ENCODE results near the gene NTM. TPM values are rescaled to one million over a fixed set of nuclear protein-coding genes. Genes with fewer than 3 reads are reported as not detected.

NTM gene
- total RNA-seq, 4 donors from 2014 or later, result 0.40 to 3.1 (median 2.1) TPM; not detected in 1

DNA sequence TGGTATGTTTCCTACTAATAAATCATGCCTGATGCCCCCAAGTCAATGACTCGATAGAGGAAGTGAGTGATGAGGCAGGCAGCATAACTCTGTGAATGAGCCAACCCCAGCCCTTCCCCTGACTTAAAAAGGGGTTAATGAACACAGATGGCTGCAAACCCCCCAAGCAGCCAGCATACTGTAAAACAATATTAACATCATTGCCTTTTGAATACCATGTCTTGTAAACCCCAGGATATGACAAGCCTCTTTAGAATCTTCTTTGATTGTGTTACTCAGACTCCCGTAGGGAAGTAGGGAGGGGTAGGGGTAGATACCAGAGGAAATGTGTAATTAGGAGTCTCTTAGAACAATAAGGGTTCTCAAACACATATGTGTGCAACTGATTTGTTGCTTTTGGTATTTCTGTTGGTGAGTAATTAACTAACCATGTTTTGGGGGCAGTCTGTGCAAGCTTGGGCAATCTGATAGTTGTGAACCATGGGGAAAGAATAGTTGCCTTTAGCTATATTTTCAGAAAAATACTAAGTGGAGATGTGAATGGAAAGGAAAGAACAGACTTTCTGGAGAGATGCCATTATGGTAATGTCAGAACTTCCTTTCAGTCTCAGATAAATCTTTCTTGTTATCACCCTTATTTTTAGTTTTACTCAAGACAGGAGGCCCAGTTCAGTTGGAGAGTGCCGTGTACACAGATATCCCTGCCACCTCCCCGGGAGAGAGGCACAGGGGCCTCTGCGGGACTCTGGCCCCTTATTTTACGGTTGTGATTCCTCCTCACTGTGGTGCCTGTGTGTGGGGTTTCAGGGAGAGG is 701.8 kb downstream of the NTM start:
- in situ Hi-C loops (cut with MboI; ENCODE audit: low pct_ligation_motif_present in 1 of 4, low pct_unique_long_range_greater_than_20kb in 1 of 4, low sequenced_read_pairs in 3 of 4), result no loop called here
- H3K4me1 ChIP-seq, result no peaks in the 10 kb centered on the region
- no peak for DNase-seq
- no peaks in the 10 kb centered on the region for H3K27me3 ChIP-seq
- WGBS, 2 donors (ENCODE audit: low coverage in 1 of 2), result 41 to 62% methylated on average over 4 to 6 of the region's 6 CpGs
- no peak for TF ChIP-seq POLR2A (IDR thresholded peaks at IDR 0.05)
- TF ChIP-seq EP300 (IDR thresholded peaks at IDR 0.05; ENCODE audit: low read depth), result no peak
- TF ChIP-seq, protein P1, sequence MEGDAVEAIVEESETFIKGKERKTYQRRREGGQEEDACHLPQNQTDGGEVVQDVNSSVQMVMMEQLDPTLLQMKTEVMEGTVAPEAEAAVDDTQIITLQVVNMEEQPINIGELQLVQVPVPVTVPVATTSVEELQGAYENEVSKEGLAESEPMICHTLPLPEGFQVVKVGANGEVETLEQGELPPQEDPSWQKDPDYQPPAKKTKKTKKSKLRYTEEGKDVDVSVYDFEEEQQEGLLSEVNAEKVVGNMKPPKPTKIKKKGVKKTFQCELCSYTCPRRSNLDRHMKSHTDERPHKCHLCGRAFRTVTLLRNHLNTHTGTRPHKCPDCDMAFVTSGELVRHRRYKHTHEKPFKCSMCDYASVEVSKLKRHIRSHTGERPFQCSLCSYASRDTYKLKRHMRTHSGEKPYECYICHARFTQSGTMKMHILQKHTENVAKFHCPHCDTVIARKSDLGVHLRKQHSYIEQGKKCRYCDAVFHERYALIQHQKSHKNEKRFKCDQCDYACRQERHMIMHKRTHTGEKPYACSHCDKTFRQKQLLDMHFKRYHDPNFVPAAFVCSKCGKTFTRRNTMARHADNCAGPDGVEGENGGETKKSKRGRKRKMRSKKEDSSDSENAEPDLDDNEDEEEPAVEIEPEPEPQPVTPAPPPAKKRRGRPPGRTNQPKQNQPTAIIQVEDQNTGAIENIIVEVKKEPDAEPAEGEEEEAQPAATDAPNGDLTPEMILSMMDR (IDR thresholded peaks at IDR 0.05), result no peak
- TF ChIP-seq POLR2AphosphoS5 (IDR thresholded peaks at IDR 0.05), result no peak
- H3K9me3 ChIP-seq, result no peaks in the 10 kb centered on the region
- H3K4me3 ChIP-seq, result no peak overlapping the region
- H3K36me3 ChIP-seq, result no peaks in the 10 kb centered on the region
- H3K27ac ChIP-seq, result no peak overlapping the region
- intact Hi-C loops (cut with DNase I; ENCODE audit: low total_unique reads), result no loop called here

DNA sequence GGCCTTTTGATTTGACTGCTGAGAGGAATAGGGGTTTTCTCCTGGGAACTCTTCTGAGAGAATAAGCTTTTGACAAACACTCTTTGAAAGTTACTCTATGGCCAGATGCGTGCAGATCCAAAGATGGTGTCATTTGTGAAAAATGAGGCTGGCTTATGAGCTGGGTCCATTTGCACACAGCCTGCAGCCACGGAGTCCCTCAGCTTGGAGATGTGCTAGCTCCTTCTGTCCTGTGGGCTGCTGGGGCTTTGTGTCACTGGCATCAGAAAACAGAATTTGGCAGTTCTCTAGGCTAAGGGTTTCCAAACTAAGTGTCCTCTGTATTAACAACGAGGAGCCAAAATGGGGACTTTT is 702.4 kb downstream of the NTM start:
- in situ Hi-C loops (cut with MboI; ENCODE audit: low pct_ligation_motif_present in 1 of 4, low pct_unique_long_range_greater_than_20kb in 1 of 4, low sequenced_read_pairs in 3 of 4) (no loop called here), intact Hi-C loops (cut with DNase I; ENCODE audit: low total_unique reads) (no loop called here)
- WGBS, 2 donors (ENCODE audit: low coverage in 1 of 2), result 61 to 80% methylated on average over 1 to 3 of the region's 3 CpGs
- no peaks in the 10 kb centered on the region for H3K9me3 ChIP-seq
- H3K36me3 ChIP-seq, result no peaks in the 10 kb centered on the region
- TF ChIP-seq POLR2A (IDR thresholded peaks at IDR 0.05) (no peak), EP300 (IDR thresholded peaks at IDR 0.05; ENCODE audit: low read depth) (no peak), POLR2AphosphoS5 (IDR thresholded peaks at IDR 0.05) (no peak)
- TF ChIP-seq, protein P1 (IDR thresholded peaks at IDR 0.05), result no peak
- no peaks in the 10 kb centered on the region for H3K27me3 ChIP-seq
- DNase-seq, result no peak
- H3K27ac ChIP-seq, result no peak overlapping the region
- no peaks in the 10 kb centered on the region for H3K4me1 ChIP-seq
- no peak overlapping the region for H3K4me3 ChIP-seq

DNA sequence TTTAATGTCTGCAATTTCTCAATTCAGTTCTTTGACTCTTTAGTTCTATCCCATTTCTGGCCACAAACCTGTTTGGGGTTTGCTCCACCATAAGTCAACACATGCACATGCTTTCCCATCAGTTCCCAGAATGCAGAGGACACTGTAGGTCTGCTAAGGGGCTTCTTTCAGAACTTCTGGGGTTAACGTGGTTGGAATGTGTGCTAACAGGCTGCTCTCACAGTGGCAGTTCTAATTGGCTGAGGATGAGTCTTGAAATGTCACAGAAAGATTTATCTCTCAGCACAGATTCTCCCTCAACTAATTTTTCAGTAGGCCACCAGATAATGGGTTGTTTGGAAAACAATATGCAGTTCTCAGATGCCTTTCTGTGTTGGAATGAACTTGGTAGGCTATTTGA is 703.4 kb downstream of the NTM start:
- WGBS, 2 donors (ENCODE audit: low coverage in 1 of 2), result 65 to 80% methylated on average over 1 of the region's 1 CpG
- TF ChIP-seq POLR2AphosphoS5 (IDR thresholded peaks at IDR 0.05), result no peak
- no peak for TF ChIP-seq EP300 (IDR thresholded peaks at IDR 0.05; ENCODE audit: low read depth)
- no peak for TF ChIP-seq POLR2A (IDR thresholded peaks at IDR 0.05)
- TF ChIP-seq, protein P1 (IDR thresholded peaks at IDR 0.05), result no peak
- intact Hi-C loops (cut with DNase I; ENCODE audit: low total_unique reads) (no loop called here), in situ Hi-C loops (cut with MboI; ENCODE audit: low pct_ligation_motif_present in 1 of 4, low pct_unique_long_range_greater_than_20kb in 1 of 4, low sequenced_read_pairs in 3 of 4) (no loop called here)
- H3K36me3 ChIP-seq, result no peaks in the 10 kb centered on the region
- H3K4me1 ChIP-seq, result no peaks in the 10 kb centered on the region
- no peak overlapping the region for H3K4me3 ChIP-seq
- H3K9me3 ChIP-seq, result no peaks in the 10 kb centered on the region
- no peaks in the 10 kb centered on the region for H3K27me3 ChIP-seq
- H3K27ac ChIP-seq, result no peak overlapping the region
- no peak for DNase-seq

DNA sequence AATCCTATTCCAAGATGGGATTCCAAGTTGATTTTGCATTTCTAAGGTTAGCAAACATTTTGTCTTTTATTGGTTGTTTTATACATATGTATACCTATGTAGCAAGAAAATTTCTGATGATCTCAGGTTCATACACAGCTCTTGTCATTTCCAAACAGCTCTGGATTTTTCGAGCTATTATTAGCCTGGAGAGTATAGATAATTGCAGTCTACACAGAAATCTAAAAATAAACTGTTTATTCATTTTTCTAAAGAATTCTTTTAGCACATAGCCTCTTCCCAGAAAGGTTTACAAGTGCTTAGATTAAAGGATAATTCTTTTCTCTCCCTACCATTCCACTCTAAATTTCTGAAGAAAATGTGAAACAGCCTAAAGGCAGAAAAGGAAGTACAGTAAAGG is 705.0 kb downstream of the NTM start:
- intact Hi-C loops (cut with DNase I; ENCODE audit: low total_unique reads), result no loop called here
- in situ Hi-C loops (cut with MboI; ENCODE audit: low pct_ligation_motif_present in 1 of 4, low pct_unique_long_range_greater_than_20kb in 1 of 4, low sequenced_read_pairs in 3 of 4), result no loop called here
- DNase-seq, result no peak
- no peaks in the 10 kb centered on the region for H3K27me3 ChIP-seq
- H3K36me3 ChIP-seq, result no peaks in the 10 kb centered on the region
- TF ChIP-seq, protein P1 (IDR thresholded peaks at IDR 0.05), result no peak
- no peak for TF ChIP-seq EP300 (IDR thresholded peaks at IDR 0.05; ENCODE audit: low read depth)
- TF ChIP-seq POLR2A (IDR thresholded peaks at IDR 0.05), result no peak
- no peak for TF ChIP-seq POLR2AphosphoS5 (IDR thresholded peaks at IDR 0.05)
- H3K4me1 ChIP-seq, result no peaks in the 10 kb centered on the region
- 27 to 29% methylated on average over 1 of the region's 1 CpG for WGBS, 2 donors (ENCODE audit: low coverage in 1 of 2)
- no peak overlapping the region for H3K27ac ChIP-seq
- H3K9me3 ChIP-seq, result no peaks in the 10 kb centered on the region
- no peak overlapping the region for H3K4me3 ChIP-seq

All from transverse colon (tissue), 4 donors.